CD14-positive monocyte (primary cell): ENCODE data around the gene KRTAP9-2. TPM values are rescaled to one million over a fixed set of nuclear protein-coding genes. Genes with fewer than 3 reads are reported as not detected.
A peak's percentile ranks its signal among the peaks of the same experiment; 100 is the strongest.

ENCODE experiments used
- DNase-seq, 3 donors: peaks; one replicate each; pipeline ENCODE4 v3.0.0-alpha.2; 2011 to 2022
- H2AFZ ChIP-seq: 2 replicates; pipeline ENCODE4 v1.6.0; 2012; ENCODE audit warnings: mild to moderate bottlenecking, low read depth, low read length, inconsistent platforms; ENCODE audit not compliant: insufficient read depth, poor library complexity, severe bottlenecking
- H3K27ac ChIP-seq, 2 donors: 1 replicate in 1 of 2; 2 replicates in 1 of 2; pipeline ENCODE4 v1.5.1; 2012 to 2013; ENCODE audit warnings: low read length in 2 of 2, control low read depth in 1 of 2, inconsistent platforms in 1 of 2, low read depth in 1 of 2, mild to moderate bottlenecking in 1 of 2
- H3K27me3 ChIP-seq, 2 donors: one replicate each; pipeline versions ENCODE4 v1.6.0 to v1.6.1; 2011 to 2013; ENCODE audit warnings: low read length in 2 of 2; ENCODE audit not compliant: control insufficient read depth in 2 of 2, insufficient read depth in 2 of 2
- H3K36me3 ChIP-seq, 2 donors: replicated peaks in 1 of 2; 1 replicate in 1 of 2; 2 replicates in 1 of 2; pipeline versions ENCODE4 v1.5.1 to v1.6.1; 2012 to 2013; ENCODE audit warnings: low read length in 2 of 2, control low read depth in 1 of 2, inconsistent platforms in 1 of 2, mild to moderate bottlenecking in 1 of 2; ENCODE audit not compliant: insufficient read depth in 2 of 2, control insufficient read depth in 1 of 2
- H3K4me1 ChIP-seq, 2 donors: 1 replicate in 1 of 2; 2 replicates in 1 of 2; pipeline versions ENCODE4 v1.5.1 to v1.6.1; 2012 to 2013; ENCODE audit warnings: low read length in 2 of 2, control low read depth in 1 of 2, inconsistent platforms in 1 of 2, mild to moderate bottlenecking in 1 of 2, moderate library complexity in 1 of 2; ENCODE audit not compliant: insufficient read depth in 2 of 2, control insufficient read depth in 1 of 2
- H3K4me2 ChIP-seq: replicated peaks from 2 replicates; pipeline ENCODE3; 2012; ENCODE audit warnings: low read length, moderate library complexity, mild to moderate bottlenecking; ENCODE audit not compliant: poor library complexity, severe bottlenecking; ENCODE audit errors: extremely low read depth
- H3K4me3 ChIP-seq, 3 experiments: fragments of 200-600 bp in 1 of 3; sonication (generic) in 1 of 3; replicated peaks in 1 of 3; 1 replicate in 2 of 3; 2 replicates in 1 of 3; pipeline ENCODE4 v1.5.1; 2011 to 2013; ENCODE audit warnings: low read length in 3 of 3, mild to moderate bottlenecking in 3 of 3, control low read depth in 2 of 3, low read depth in 2 of 3, inconsistent platforms in 1 of 3, moderate library complexity in 1 of 3
- H3K79me2 ChIP-seq: 2 replicates; pipeline ENCODE4 v1.6.0; 2012; ENCODE audit warnings: mild to moderate bottlenecking, control low read depth, inconsistent platforms, low read length, moderate library complexity; ENCODE audit not compliant: insufficient read depth
- H3K9ac ChIP-seq: 2 replicates; pipeline ENCODE4 v1.6.0; 2017; ENCODE audit warnings: low read length, mild to moderate bottlenecking; ENCODE audit not compliant: insufficient read depth, poor library complexity, severe bottlenecking
- H3K9me3 ChIP-seq, 2 donors: replicated peaks in 1 of 2; 1 replicate in 1 of 2; 2 replicates in 1 of 2; pipeline versions ENCODE4 v1.5.1 to v1.6.1; 2012 to 2013; ENCODE audit warnings: low read length in 2 of 2, control low read depth in 1 of 2; ENCODE audit not compliant: control insufficient read depth in 1 of 2, insufficient read depth in 1 of 2
- H4K20me1 ChIP-seq: 2 replicates; pipeline ENCODE4 v1.6.0; 2012; ENCODE audit warnings: mild to moderate bottlenecking, low read length, control low read depth, moderate library complexity; ENCODE audit not compliant: insufficient read depth
- H3K27ac Mint-ChIP-seq, 7 donors: one replicate each; pipeline ENCODE4 v1.8.0; 2020; ENCODE audit warnings: mild to moderate bottlenecking in 7 of 7, mixed read lengths in 7 of 7, moderate library complexity in 6 of 7, inconsistent platforms in 2 of 7
- H3K27me3 Mint-ChIP-seq, 3 donors: one replicate each; pipeline ENCODE4 v1.8.0; 2021 to 2022; ENCODE audit warnings: low read depth in 3 of 3, mild to moderate bottlenecking in 3 of 3, mixed read lengths in 3 of 3, moderate library complexity in 3 of 3, inconsistent platforms in 1 of 3
- H3K36me3 Mint-ChIP-seq, 2 donors: one replicate each; pipeline ENCODE4 v1.8.0; 2020; ENCODE audit warnings: mixed read lengths in 2 of 2, inconsistent platforms in 1 of 2, mild to moderate bottlenecking in 1 of 2
- H3K4me1 Mint-ChIP-seq: one replicate; pipeline ENCODE4 v1.8.0; 2020; ENCODE audit warnings: mild to moderate bottlenecking, mixed read lengths
- H3K4me3 Mint-ChIP-seq, 2 donors: one replicate each; pipeline ENCODE4 v1.8.0; 2020; ENCODE audit warnings: mild to moderate bottlenecking in 2 of 2, mixed read lengths in 2 of 2, moderate library complexity in 1 of 2
- H3K9me3 Mint-ChIP-seq, 7 donors: one replicate each; pipeline ENCODE4 v1.8.0; 2020 to 2022; ENCODE audit warnings: mixed read lengths in 7 of 7, mild to moderate bottlenecking in 6 of 7, moderate library complexity in 6 of 7, inconsistent platforms in 2 of 7
- CTCF ChIP-seq: fragments of 200-600 bp; IDR thresholded peaks from one replicate; pipeline ENCODE4 v1.8.0; 2022; ENCODE audit warnings: antibody characterized with exemption, mild to moderate bottlenecking
- WGBS: methylation state at CpG from one replicate; pipeline ENCODE4 v1.1.5; 2013; ENCODE audit warnings: missing lambda C conversion rate; ENCODE audit not compliant: insufficient coverage; 5-methylcytosine and 5-hydroxymethylcytosine counted together
- intact Hi-C, 2 donors: fragments of 100-400 bp; cut with micrococcal nuclease; formaldehyde crosslinking; loops; one replicate each; pipeline versions ENCODE4 v1.15.0 to v1.15.1; 2023
- polyA plus RNA-seq, 3 donors: library from polyadenylated mRNA; depleted of rRNA in 1 of 3; unstranded in 2 of 3; stranded (reverse) in 1 of 3; fragments of 300-500 nt in 2 of 3; fragments of >200 nt in 1 of 3; fragmentation: Illumina TruSeq in 2 of 3; gene quantifications; 1 replicate in 2 of 3; 2 replicates in 1 of 3; pipeline ENCODE4 v1.2.3, GENCODE V29; 2012 to 2021

Gene KRTAP9-2
- polyA plus RNA-seq, 3 donors: not detected

- TF ChIP-seq CTCF: no peak
- H2AFZ ChIP-seq: no peak within 1 kb of the TSS
- DNase-seq: no peak
- Mint-ChIP-seq H3K27me3 (peaks cover 0 to 6% (median 3%) of the 10 kb centered on the region in 3 donors), H3K4me1 (peaks cover 19% of the 10 kb centered on the region), H3K36me3 (no peaks in the 10 kb centered on the region), H3K9me3 (peaks cover 0 to 2% (median 0%) of the 10 kb centered on the region in 7 donors), H3K4me3 (no peak within 1 kb of the TSS), H3K27ac (peak within 1 kb of the TSS in 1 of 7 donors; percentile 1)
- intact Hi-C loops: no loop called here
- no peaks in the 10 kb centered on the region for H3K27me3 ChIP-seq
- no peaks in the 10 kb centered on the region for H3K79me2 ChIP-seq
- H3K4me3 ChIP-seq: no peak within 1 kb of the TSS
- no peak within 1 kb of the TSS for H3K9ac ChIP-seq
- no peak within 1 kb of the TSS for H3K4me2 ChIP-seq
- WGBS: 100% methylated on average over 6 of the region's 7 CpGs
- H4K20me1 ChIP-seq: no peaks in the 10 kb centered on the region
- H3K9me3 ChIP-seq: no peaks in the 10 kb centered on the region
- H3K27ac ChIP-seq: no peak within 1 kb of the TSS
- H3K36me3 ChIP-seq: no peaks in the 10 kb centered on the region
- H3K4me1 ChIP-seq: peaks cover 0 to 10% of the 10 kb centered on the region in 2 donors
Measured at GRCh38 chr17:41177727-41178271, 48.6 kb upstream of the KRTAP9-2 start, which contains the start of gene KRTAP4-2. Gene KRTAP4-2 (minus strand): TSS chr17:41178221. CDS start chr17:41178164, 57 bp downstream.

DNA sequence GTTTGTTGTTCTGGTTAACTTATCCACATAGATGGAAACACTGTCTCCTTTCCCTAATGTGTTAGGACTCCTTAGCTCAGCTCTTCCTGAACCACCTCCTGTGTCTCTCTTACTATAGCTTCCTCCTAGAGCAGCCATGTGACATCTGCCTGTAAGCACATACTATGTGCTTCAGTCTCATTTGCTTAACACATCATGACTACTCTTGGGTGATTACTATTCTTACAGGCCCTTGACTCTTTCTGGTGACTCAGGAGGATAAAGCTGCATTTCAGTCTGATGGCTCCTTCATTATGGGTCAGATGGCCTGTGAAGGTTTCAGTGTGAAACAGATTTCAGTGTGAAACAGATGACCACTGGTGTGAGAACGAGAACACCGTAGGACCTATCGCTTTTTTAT is 48.1 kb upstream of the KRTAP9-2 start:
- H3K79me2 ChIP-seq: no peaks in the 10 kb centered on the region
- peaks cover 0 to 10% of the 10 kb centered on the region in 2 donors for H3K4me1 ChIP-seq
- H3K36me3 ChIP-seq: no peaks in the 10 kb centered on the region
- no peak for TF ChIP-seq CTCF
- no peak overlapping the region for H3K4me2 ChIP-seq
- Mint-ChIP-seq H3K27me3 (peaks cover 0 to 6% (median 3%) of the 10 kb centered on the region in 3 donors), H3K27ac (no peak overlapping the region), H3K4me3 (no peak overlapping the region), H3K36me3 (no peaks in the 10 kb centered on the region), H3K9me3 (peaks cover 0 to 2% (median 0%) of the 10 kb centered on the region in 7 donors), H3K4me1 (peaks cover 18% of the 10 kb centered on the region)
- H3K9ac ChIP-seq: no peak overlapping the region
- H3K27ac ChIP-seq: no peak overlapping the region
- H4K20me1 ChIP-seq: no peaks in the 10 kb centered on the region
- no peaks in the 10 kb centered on the region for H3K27me3 ChIP-seq
- intact Hi-C loops: no loop called here
- DNase-seq: peak; percentile 1 to 52 (median 3)
- 100% methylated on average over 2 of the region's 3 CpGs for WGBS
- no peaks in the 10 kb centered on the region for H3K9me3 ChIP-seq
- no peak overlapping the region for H3K4me3 ChIP-seq
- no peak overlapping the region for H2AFZ ChIP-seq
